ENCODE measurements around the gene WDR74.
"Not testable (repeated sequence)": the region's sequence is repeated elsewhere in the genome, so short reads cannot be mapped to it uniquely, and the experiment has no call there.

WDR74 gene

DNA sequence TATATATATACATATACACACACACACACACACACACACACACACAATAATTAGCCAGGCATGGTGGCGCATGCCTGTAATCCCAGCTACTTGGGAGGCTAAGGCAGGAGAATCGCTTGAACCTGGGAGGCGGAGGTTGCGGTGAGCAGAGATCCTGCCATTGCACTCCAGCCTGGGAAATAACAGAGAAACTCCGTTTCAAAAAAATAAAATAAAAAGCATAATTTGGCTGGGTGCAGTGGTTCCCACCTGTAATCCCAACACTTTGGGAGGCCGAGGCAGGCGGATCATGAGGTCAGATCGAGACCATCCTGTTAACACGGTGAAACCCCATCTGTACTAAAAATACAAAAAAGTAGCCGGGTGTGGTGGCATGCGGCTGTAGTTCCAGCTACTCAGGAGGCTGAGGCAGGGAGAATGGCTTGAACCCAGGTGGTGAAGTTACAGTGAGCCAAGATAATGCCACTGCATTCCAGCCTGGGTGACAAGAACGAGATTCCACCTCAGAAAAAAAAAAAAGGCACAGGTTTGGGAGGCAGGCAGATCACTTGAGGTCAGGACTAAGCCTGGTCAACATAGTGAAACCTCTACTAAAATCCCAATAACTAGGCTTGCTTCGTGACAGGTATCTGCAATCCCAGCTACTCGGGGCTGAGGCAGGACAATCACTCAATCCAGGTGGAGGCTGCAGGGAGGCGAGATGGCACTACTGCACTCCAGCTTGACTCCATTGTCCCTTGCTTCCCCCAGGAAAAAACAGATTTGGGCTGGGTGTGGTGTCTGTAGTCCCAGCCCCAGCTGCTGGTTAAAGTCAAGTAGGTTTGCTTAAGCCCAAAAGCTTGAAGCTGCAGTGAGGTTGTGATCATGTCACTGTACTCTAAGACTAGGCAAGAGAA is 11.8 kb upstream of the WDR74 start:
- DNase-seq (ENCODE audit: low spot score), result no peak
- no peak for TF ChIP-seq CTCF (IDR thresholded peaks at IDR 0.05; ENCODE audit: extremely low read depth, insufficient read depth, missing control alignments)
- in situ Hi-C loops (cut with MboI; ENCODE audit: low pct_unique_long_range_greater_than_20kb, low sequenced_read_pairs, unreplicated experiment), result loop anchor here (25.0 kb wide), 1 partner anchor 439 kb away; the partner anchor contains the start of gene SCGB1A1

- in situ Hi-C loops (cut with MboI; ENCODE audit: low pct_unique_long_range_greater_than_20kb, low sequenced_read_pairs, unreplicated experiment), result no loop called here
- TF ChIP-seq CTCF (IDR thresholded peaks at IDR 0.05; ENCODE audit: extremely low read depth, insufficient read depth, missing control alignments), result no peak
- DNase-seq (ENCODE audit: low spot score), result no peak
Measured at GRCh38 chr11:62847767-62848314, 8.5 kb upstream of the WDR74 start.

- no peak for DNase-seq (ENCODE audit: low spot score)
- no peak for TF ChIP-seq CTCF (IDR thresholded peaks at IDR 0.05; ENCODE audit: extremely low read depth, insufficient read depth, missing control alignments)
- in situ Hi-C loops (cut with MboI; ENCODE audit: low pct_unique_long_range_greater_than_20kb, low sequenced_read_pairs, unreplicated experiment), result no loop called here
Measured at GRCh38 chr11:62846177-62846576, 6.8 kb upstream of the WDR74 start.

GRCh38 chr11:62844154-62844553 is 4.8 kb upstream of the WDR74 start:
- no peak for DNase-seq (ENCODE audit: low spot score)
- in situ Hi-C loops (cut with MboI; ENCODE audit: low pct_unique_long_range_greater_than_20kb, low sequenced_read_pairs, unreplicated experiment), result no loop called here
- no peak for TF ChIP-seq CTCF (IDR thresholded peaks at IDR 0.05; ENCODE audit: extremely low read depth, insufficient read depth, missing control alignments)

- in situ Hi-C loops (cut with MboI; ENCODE audit: low pct_unique_long_range_greater_than_20kb, low sequenced_read_pairs, unreplicated experiment), result no loop called here
- no peak for TF ChIP-seq CTCF (IDR thresholded peaks at IDR 0.05; ENCODE audit: extremely low read depth, insufficient read depth, missing control alignments)
Measured at GRCh38 chr11:62843466-62843865, 4.1 kb upstream of the WDR74 start.

GRCh38 chr11:62842891-62843290 is 3.5 kb upstream of the WDR74 start:
- DNase-seq (ENCODE audit: low spot score); in situ Hi-C loops (cut with MboI; ENCODE audit: low pct_unique_long_range_greater_than_20kb, low sequenced_read_pairs, unreplicated experiment): not testable (repeated sequence)

More at GRCh38 chr11:62843466-62843865, 4.1 kb upstream of the WDR74 start:
- no peak for DNase-seq (ENCODE audit: low spot score)

DNA sequence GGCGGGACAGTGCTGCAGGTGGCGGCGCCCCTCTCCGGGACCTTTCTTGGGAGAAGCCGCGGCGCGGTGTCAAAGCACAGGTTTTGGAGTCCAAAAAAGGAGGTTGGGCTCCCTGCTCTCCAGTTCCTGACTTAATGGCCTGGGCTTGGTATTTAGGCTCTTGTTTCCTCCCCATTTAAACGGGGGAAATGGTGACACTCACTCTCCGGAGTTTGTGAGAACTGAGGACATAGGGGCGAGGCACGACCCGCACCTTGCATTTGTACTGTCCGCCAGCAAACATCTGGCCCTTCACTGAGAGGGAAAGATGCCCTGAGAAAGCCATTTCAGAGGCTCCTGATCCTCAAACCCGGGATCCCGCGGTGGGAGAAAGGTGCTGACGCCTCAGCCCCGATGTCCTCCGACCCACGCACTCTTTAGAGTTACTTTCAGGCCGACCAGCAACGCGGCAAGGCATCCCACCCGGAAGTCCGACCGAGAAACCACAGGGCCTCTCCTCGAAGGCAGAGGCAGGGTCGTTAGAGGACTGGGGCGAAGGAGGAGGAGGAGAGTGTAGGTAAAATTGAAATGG is 2.9 kb upstream of the WDR74 start:
- no peak for DNase-seq (ENCODE audit: low spot score)
- in situ Hi-C loops (cut with MboI; ENCODE audit: low pct_unique_long_range_greater_than_20kb, low sequenced_read_pairs, unreplicated experiment), result no loop called here
- no peak for TF ChIP-seq CTCF (IDR thresholded peaks at IDR 0.05; ENCODE audit: extremely low read depth, insufficient read depth, missing control alignments)
